Measurements from ENCODE around the gene TJAP1. TPM values are rescaled to one million over a fixed set of nuclear protein-coding genes. Genes with fewer than 3 reads are reported as not detected.
A peak's percentile ranks its signal among the peaks of the same experiment; 100 is the strongest.

Gene TJAP1
- total RNA-seq, 1 donor from 2014 or later = 45.3 TPM

GRCh38 chr6:43509984-43510826 is 32.8 kb downstream of the TJAP1 start, which contains the start of gene LRRC73:
TSS of gene LRRC73 (minus strand) at chr6:43510346. CDS start at chr6:43509785, 561 bp downstream.
- no peaks in the 10 kb centered on the region for H3K9me3 Mint-ChIP-seq
- TF ChIP-seq CTCF (IDR thresholded peaks at IDR 0.05) = no peak
- ChIA-PET CTCF (interaction anchor here (1.4 kb wide), 1 partner anchor 8 kb away, joined by 4 read pairs; no protein-coding TSS in a partner anchor), POLR2A (interaction anchor here (0.5 to 1.5 kb wide), 9 partner anchors 9 to 765 kb away, joined by 3 to 15 read pairs (median 4); partner anchors contain the start of genes ABCC10, CNPY3, CUL7 and TBCC)
- DNase-seq = peak; percentile 90
- peaks cover 47% of the 10 kb centered on the region for H3K36me3 Mint-ChIP-seq (ENCODE audit: low read depth)
- peaks cover 9% of the 10 kb centered on the region for H3K27me3 Mint-ChIP-seq
- ATAC-seq (ENCODE audit: low read depth) = peak; percentile 79
- H3K4me1 Mint-ChIP-seq = peaks cover 35% of the 10 kb centered on the region
- peak within 1 kb of the TSS; percentile 3 for H3K27ac Mint-ChIP-seq
- intact Hi-C loops (cut with micrococcal nuclease) = loop anchor here (5.0 to 10.0 kb wide), 5 partner anchors 143 to 945 kb away; partner anchors contain the start of genes NFKBIE, UBR2 and ZNF318
- H3K4me3 Mint-ChIP-seq = peak within 1 kb of the TSS; percentile 81

GRCh38 chr6:43510827-43511163 is 33.4 kb downstream of the TJAP1 start:
- DNase-seq = no peak
- peaks cover 48% of the 10 kb centered on the region for H3K36me3 Mint-ChIP-seq (ENCODE audit: low read depth)
- ATAC-seq (ENCODE audit: low read depth) = no peak
- H3K4me1 Mint-ChIP-seq = peaks cover 41% of the 10 kb centered on the region
- H3K9me3 Mint-ChIP-seq = no peaks in the 10 kb centered on the region
- TF ChIP-seq CTCF (IDR thresholded peaks at IDR 0.05) = no peak
- ChIA-PET POLR2A (interaction anchor here (1.0 to 1.5 kb wide), 3 partner anchors 10 to 765 kb away, joined by 3 to 4 read pairs (median 3); partner anchors contain the start of gene TBCC), CTCF (interaction anchor here (1.4 kb wide), 1 partner anchor 7 kb away, joined by 4 read pairs; no protein-coding TSS in a partner anchor)
- no peak overlapping the region for H3K27ac Mint-ChIP-seq
- intact Hi-C loops (cut with micrococcal nuclease) = loop anchor here (5.0 to 10.0 kb wide), 4 partner anchors 263 to 946 kb away; partner anchors contain the start of genes NFKBIE and UBR2
- peak overlapping the region; percentile 81 for H3K4me3 Mint-ChIP-seq
- peaks cover 9% of the 10 kb centered on the region for H3K27me3 Mint-ChIP-seq

DNA sequence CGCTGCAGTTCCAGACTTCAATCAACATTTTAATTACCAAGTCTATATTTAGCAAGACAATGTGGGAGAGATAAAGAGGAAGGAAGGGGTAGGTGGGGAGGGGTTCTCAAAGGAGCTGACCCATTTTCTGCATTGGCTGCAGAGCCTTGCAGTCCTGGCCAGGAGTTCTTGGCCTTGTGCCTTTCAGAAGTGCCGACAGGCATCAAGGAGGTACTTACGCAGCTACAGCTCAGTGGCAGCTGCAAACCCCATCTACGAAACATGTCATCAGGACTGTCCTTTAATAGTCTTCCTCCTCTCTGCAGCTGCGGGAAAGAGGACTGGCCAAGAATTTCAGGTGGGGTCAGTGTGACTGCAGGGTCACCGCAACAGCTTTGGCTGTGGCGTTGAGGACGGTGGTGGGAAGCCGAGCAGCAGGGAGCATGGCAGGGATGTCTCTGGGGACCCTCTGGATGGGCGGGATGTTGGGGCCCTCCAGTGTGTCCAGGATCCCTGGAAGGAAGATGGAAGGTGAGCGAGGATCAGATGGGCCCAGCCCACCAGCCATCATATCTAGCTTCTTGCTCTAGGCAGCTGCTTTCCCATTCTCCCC is 34.5 kb downstream of the TJAP1 start:
- TF ChIP-seq CTCF (IDR thresholded peaks at IDR 0.05) = no peak
- Mint-ChIP-seq H3K27ac (no peak overlapping the region), H3K4me1 (peaks cover 45% of the 10 kb centered on the region), H3K27me3 (peaks cover 9% of the 10 kb centered on the region), H3K4me3 (no peak overlapping the region), H3K9me3 (no peaks in the 10 kb centered on the region), H3K36me3 (ENCODE audit: low read depth) (peaks cover 47% of the 10 kb centered on the region)
- intact Hi-C loops (cut with micrococcal nuclease) = loop anchor here (5.0 to 10.0 kb wide), 4 partner anchors 265 to 947 kb away; partner anchors contain the start of genes NFKBIE and UBR2
- CTCF ChIA-PET = no interaction called here
- DNase-seq (no peak), ATAC-seq (ENCODE audit: low read depth) (no peak)
- POLR2A ChIA-PET = interaction anchor here (1.9 kb wide), 1 partner anchor 35 kb away, joined by 11 read pairs; the partner anchor contains the start of gene TJAP1

DNA sequence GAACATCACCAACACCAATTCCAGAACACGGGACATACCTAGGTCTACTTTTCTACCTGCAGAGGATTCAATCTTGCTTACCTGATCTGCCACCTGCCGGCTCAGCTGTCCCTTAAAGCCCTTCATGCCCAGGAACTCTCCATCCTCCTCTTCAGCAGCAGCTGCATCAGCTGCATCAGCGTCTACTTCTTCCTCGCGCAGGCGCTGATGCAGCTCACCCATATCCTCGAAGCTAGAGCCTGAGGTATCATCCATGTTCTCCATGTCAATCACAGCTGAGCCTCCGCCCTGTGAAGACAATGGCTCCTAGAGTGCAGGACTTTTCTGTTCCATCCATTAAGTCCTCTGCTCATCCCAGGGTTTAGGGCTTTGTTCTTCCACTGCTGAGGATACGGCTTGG is 38.4 kb downstream of the TJAP1 start:
- ChIA-PET CTCF (interaction anchor here (2.6 kb wide), 1 partner anchor 9 kb away, joined by 13 read pairs; no protein-coding TSS in a partner anchor), POLR2A (interaction anchor here (0.5 to 2.5 kb wide), 6 partner anchors 60 to 462 kb away, joined by 3 to 11 read pairs (median 4); partner anchors contain the start of genes ABCC10, POLH, XPO5 and ZNF318)
- ATAC-seq (ENCODE audit: low read depth) = no peak
- Mint-ChIP-seq H3K36me3 (ENCODE audit: low read depth) (peaks cover 46% of the 10 kb centered on the region), H3K4me3 (no peak overlapping the region), H3K4me1 (peaks cover 29% of the 10 kb centered on the region), H3K27ac (peak overlapping the region; percentile 54), H3K27me3 (no peaks in the 10 kb centered on the region), H3K9me3 (no peaks in the 10 kb centered on the region)
- no peak for DNase-seq
- intact Hi-C loops (cut with micrococcal nuclease) = loop anchor here (2.0 to 10.0 kb wide), 6 partner anchors 255 to 951 kb away; partner anchors contain the start of genes MEA1, NFKBIE, SRF and UBR2
- no peak for TF ChIP-seq CTCF (IDR thresholded peaks at IDR 0.05)

Measured in activated B cell treated with CpG ODN at 0.5 μM for 24 hours (primary cell).